Loucy (cell line): Measurements from ENCODE around the gene JUP.

Experiments
- H2AFZ ChIP-seq: fragments of 200-600 bp; sonication (generic); 2 replicates; pipeline ENCODE4 v1.6.0; 2016; ENCODE audit warnings: antibody characterized with exemption, mild to moderate bottlenecking, low read length, moderate library complexity
- H3F3A ChIP-seq: fragments of 200-600 bp; 2 replicates; pipeline ENCODE4 v1.6.0; 2016; ENCODE audit warnings: antibody characterized with exemption, low read depth, mild to moderate bottlenecking
- H3K27me3 ChIP-seq: fragments of 200-600 bp; sonication (generic); 2 replicates; pipeline ENCODE4 v1.6.1; 2014; ENCODE audit warnings: low read length, mild to moderate bottlenecking; ENCODE audit not compliant: insufficient read depth, poor library complexity, severe bottlenecking
- H3K36me3 ChIP-seq: fragments of 200-600 bp; sonication (generic); 2 replicates; pipeline ENCODE4 v1.6.1; 2016; ENCODE audit warnings: low read length; ENCODE audit not compliant: insufficient read depth
- H3K4me1 ChIP-seq: fragments of 200-600 bp; sonication (generic); 2 replicates; pipeline ENCODE4 v1.5.1; 2014; ENCODE audit warnings: low read length, mild to moderate bottlenecking; ENCODE audit not compliant: insufficient read depth, poor library complexity, severe bottlenecking
- H3K4me2 ChIP-seq: fragments of 200-600 bp; sonication (generic); 2 replicates; pipeline ENCODE4 v1.6.0; 2014; ENCODE audit warnings: antibody characterized with exemption, low read length, low read depth, mild to moderate bottlenecking; ENCODE audit not compliant: poor library complexity, severe bottlenecking
- H3K4me3 ChIP-seq: fragments of 200-600 bp; sonication (generic); 2 replicates; pipeline ENCODE4 v1.5.1; 2014; ENCODE audit warnings: low read length, mild to moderate bottlenecking, mixed read lengths; ENCODE audit not compliant: poor library complexity, severe bottlenecking
- H3K79me2 ChIP-seq: fragments of 200-600 bp; sonication (generic); 2 replicates; pipeline ENCODE4 v1.6.1; 2014; ENCODE audit warnings: low read length; ENCODE audit not compliant: insufficient read depth
- H3K9ac ChIP-seq: fragments of 200-600 bp; sonication (generic); 2 replicates; pipeline ENCODE4 v1.6.0; 2014; ENCODE audit warnings: mild to moderate bottlenecking, low read depth, low read length, moderate library complexity; ENCODE audit not compliant: poor library complexity, severe bottlenecking
- H3K9me2 ChIP-seq: fragments of 200-600 bp; sonication (generic); replicated peaks from 2 replicates; pipeline ENCODE4 v1.6.1; 2016; ENCODE audit warnings: low read depth, low read length, mixed read lengths
- H3K9me3 ChIP-seq: fragments of 200-600 bp; sonication (generic); 2 replicates; pipeline ENCODE4 v1.6.1; 2014; ENCODE audit warnings: mild to moderate bottlenecking, antibody characterized with exemption, low read length, low read depth; ENCODE audit not compliant: insufficient read depth
- H4K20me1 ChIP-seq: fragments of 200-600 bp; sonication (generic); 2 replicates; pipeline ENCODE4 v1.6.0; 2014; ENCODE audit warnings: antibody characterized with exemption, low read length, mild to moderate bottlenecking; ENCODE audit not compliant: insufficient read depth, poor library complexity, severe bottlenecking
- CTCF ChIP-seq: fragments of 200-600 bp; sonication (generic); conservative IDR thresholded peaks from 2 replicates; pipeline ENCODE4 v1.5.1; 2014; ENCODE audit warnings: mild to moderate bottlenecking, antibody characterized with exemption, low read length
- EZH2phosphoT487 ChIP-seq: fragments of 200-600 bp; IDR thresholded peaks from 2 replicates; pipeline ENCODE4 v1.6.1; 2018; ENCODE audit warnings: antibody characterized with exemption, mild to moderate bottlenecking, moderate library complexity, borderline replicate concordance

Gene JUP

DNA sequence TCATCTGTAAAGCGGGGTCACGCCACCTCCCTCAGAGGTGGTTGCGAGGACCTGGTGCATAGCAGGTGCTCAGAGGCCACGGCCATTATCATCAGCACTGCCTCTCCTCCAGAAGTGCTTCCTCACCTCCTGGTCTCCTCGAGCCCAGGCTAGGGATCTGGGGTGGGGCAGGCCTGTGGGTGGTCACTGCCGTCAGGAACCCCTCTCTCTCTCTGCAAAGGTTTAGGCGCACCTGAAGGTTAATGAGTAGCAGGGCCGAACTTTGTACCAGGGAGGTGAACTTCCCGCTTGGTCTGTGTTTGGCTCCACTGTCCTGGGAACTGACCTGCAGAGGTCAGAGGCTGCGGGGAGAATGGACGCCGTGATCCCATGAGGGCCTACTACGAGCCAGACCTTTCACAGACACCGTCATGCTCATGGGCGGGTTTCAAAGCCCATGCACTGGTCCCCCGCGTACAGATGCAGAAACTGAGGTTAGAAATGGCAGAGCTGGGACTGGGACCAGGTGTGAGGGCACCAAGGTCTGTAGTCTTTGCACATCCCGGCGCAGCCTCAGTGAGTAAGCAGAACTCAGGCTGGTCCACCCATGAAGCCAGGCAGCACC, 13.8 kb downstream of the JUP start:
- Histone ChIP-seq H3K79me2 (peaks cover 49% of the 10 kb centered on the region), H3K36me3 (peaks cover 59% of the 10 kb centered on the region; the same call in 1 of the 2 replicates), H3K9ac (no peak overlapping the region), H4K20me1 (peaks cover 42% of the 10 kb centered on the region), H3K4me2 (no peak overlapping the region), H3K27me3 (no peaks in the 10 kb centered on the region), H2AFZ (no peak overlapping the region), H3K4me1 (no peaks in the 10 kb centered on the region), H3K9me2 (no peaks in the 10 kb centered on the region), H3K4me3 (no peak overlapping the region), H3K9me3 (no peaks in the 10 kb centered on the region), H3F3A (no peaks in the 10 kb centered on the region)
- TF ChIP-seq CTCF (no peak), EZH2phosphoT487 (no peak)

GRCh38 chr17:41772218-41772585, 14.3 kb downstream of the JUP start:
- no peaks in the 10 kb centered on the region for H3K4me1 ChIP-seq

DNA sequence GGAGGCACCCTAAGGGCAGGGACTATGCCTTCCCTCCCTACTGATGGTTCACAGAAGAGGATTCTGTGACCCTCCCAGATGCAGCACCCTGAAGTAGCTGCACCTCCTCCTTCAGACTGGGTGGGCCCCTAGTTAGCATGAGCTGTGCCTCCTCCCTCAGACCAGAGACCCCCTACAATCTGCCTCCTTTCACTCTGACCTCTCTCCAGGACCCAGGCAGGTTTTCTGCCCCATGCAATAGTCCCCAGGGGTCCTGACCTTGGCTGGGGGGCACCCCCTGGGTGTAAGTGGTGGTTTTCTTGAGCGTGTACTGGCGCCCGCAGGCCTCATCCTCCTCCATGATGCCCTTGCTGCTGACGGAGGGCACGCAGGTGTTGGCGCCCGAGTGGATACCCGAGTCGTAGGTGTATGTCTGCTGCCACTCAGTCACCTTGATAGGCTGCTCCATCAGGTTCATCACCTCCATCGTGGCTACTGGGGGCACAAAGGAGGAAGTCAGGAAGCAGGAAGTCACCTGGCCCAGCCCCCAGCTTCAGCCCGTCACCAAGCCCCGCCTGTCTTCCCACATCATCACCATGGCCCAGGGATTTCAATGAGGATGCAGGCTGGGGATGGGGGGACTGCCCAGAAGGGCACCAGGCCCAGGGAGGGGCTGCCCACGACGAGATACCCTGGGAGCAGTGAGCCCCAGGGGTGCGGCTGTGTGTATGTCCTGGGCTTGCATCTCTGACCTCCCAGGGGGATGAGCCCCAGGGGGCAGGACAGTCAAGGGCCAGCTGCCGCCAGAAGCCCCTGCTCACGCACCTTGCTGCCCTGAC, 14.9 kb downstream of the JUP start:
- no peak overlapping the region for H3K4me2 ChIP-seq

More at GRCh38 chr17:41772218-41772585, 14.3 kb downstream of the JUP start:
- Histone ChIP-seq H4K20me1 (peaks cover 38% of the 10 kb centered on the region), H3K9me3 (no peaks in the 10 kb centered on the region), H3K4me3 (no peak overlapping the region), H3K27me3 (no peaks in the 10 kb centered on the region), H3K4me2 (no peak overlapping the region), H2AFZ (no peak overlapping the region), H3K9me2 (no peaks in the 10 kb centered on the region), H3F3A (no peaks in the 10 kb centered on the region), H3K9ac (no peak overlapping the region), H3K79me2 (peaks cover 44% of the 10 kb centered on the region), H3K36me3 (peaks cover 59% of the 10 kb centered on the region; the same call in 1 of the 2 replicates)
- no peak for TF ChIP-seq EZH2phosphoT487
- TF ChIP-seq CTCF = no peak

More for the DNA sequence above, 14.9 kb downstream of the JUP start:
- no peak overlapping the region for H2AFZ ChIP-seq
- H3K4me3 ChIP-seq = no peak overlapping the region
- H3K27me3 ChIP-seq = no peaks in the 10 kb centered on the region
- no peak for TF ChIP-seq EZH2phosphoT487
- no peak for TF ChIP-seq CTCF
- H3K9me2 ChIP-seq = no peaks in the 10 kb centered on the region
- no peaks in the 10 kb centered on the region for H3K9me3 ChIP-seq
- peaks cover 61% of the 10 kb centered on the region; the same call in 1 of the 2 replicates for H3K36me3 ChIP-seq
- peaks cover 41% of the 10 kb centered on the region for H3K79me2 ChIP-seq
- no peaks in the 10 kb centered on the region for H3K4me1 ChIP-seq
- no peaks in the 10 kb centered on the region for H3F3A ChIP-seq
- no peak overlapping the region for H3K9ac ChIP-seq
- peaks cover 38% of the 10 kb centered on the region for H4K20me1 ChIP-seq
